HPDE6-E6E7 (cell line): ENCODE measurements around the gene CAPRIN1.

Experiments
- DNase-seq: peaks from one replicate; pipeline ENCODE4 v3.0.0; 2011; ENCODE audit warnings: missing footprints; ENCODE audit errors: extremely low spot score

CAPRIN1 gene

DNA sequence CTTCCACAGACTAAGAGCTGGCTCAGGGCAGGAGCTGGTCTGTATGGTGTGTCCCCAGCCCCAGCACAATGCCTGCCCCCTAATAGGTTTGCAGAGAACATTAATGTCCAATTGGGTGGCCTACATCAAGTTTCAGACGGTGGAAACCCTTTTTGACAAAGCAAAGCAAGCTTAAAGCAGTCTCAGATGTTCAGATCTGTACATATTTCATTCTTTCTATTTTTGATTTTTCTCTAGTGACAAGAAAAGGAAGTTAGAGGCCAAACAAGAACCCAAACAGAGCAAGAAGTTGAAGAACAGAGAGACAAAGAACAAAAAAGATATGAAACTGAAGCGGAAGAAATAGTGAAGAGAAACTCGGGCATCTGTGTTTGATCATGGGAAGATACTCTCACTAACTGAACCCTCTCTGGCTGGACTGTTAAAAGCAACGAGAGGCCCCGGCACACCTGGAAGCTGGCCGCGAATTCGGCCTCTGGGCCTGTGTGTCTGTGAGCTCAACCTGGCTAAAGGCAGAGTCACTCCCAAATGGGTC lies 94.4 kb downstream of the CAPRIN1 start:
- DNase-seq = no peak

DNA sequence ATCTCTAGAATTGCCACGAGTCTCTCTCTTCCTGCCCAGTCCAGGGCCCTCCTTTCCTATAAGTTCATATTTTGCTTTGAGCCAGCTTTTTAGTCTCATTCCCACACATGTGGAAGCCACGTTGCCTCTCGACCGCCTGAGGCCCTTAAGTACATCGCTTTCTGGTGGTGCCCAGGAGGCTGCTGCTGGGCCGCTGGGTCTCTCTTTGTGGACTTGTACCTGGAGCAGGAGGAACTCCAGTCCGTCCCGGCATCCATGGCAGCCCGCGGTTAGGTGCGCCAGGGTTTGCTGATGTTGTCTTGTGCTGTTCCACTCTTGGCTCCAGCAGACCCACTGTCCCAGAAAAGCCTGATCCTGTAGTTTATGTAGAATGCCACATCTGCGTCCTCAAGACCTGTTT lies 94.9 kb downstream of the CAPRIN1 start:
- no peak for DNase-seq

DNA sequence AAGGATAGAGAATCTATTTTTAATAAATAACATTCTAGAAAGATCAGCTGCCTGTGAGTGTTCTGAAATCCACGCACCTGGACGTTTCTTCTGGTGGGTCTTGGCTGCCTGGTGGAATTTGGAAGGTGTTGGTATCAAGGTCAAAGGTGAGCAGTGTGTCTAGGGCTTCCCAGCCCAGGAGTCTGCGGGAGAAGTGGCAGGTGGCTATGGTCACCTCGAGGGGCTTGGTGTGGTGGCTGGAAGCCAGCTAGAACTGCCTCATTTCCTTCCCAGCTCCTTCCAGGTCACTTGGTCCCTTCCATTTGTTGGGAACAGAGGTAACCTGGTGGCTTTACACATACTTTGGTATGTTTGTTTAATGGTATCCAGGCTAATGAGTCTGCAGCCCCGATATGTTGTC lies 95.3 kb downstream of the CAPRIN1 start:
- DNase-seq = no peak

DNA sequence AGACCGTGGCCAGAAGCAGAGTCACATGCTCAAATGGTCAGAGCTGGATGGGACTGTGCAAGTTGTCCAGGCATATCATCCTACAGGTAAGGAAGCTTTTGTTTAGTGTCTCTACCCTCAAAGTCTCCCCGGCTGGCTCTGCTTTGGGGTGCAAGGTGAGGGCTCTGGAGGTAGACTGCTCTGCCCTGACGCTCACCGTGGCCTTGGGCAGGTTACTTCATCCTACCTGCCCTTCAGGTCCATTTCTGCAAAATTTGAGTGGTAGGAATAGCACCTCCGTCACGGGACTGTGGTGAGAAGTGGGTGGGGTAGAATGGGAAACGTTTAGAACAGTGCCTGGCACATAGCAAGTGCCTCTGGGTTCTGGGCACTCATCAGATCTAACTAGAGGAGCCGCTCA lies 96.0 kb downstream of the CAPRIN1 start:
- DNase-seq = no peak

DNA sequence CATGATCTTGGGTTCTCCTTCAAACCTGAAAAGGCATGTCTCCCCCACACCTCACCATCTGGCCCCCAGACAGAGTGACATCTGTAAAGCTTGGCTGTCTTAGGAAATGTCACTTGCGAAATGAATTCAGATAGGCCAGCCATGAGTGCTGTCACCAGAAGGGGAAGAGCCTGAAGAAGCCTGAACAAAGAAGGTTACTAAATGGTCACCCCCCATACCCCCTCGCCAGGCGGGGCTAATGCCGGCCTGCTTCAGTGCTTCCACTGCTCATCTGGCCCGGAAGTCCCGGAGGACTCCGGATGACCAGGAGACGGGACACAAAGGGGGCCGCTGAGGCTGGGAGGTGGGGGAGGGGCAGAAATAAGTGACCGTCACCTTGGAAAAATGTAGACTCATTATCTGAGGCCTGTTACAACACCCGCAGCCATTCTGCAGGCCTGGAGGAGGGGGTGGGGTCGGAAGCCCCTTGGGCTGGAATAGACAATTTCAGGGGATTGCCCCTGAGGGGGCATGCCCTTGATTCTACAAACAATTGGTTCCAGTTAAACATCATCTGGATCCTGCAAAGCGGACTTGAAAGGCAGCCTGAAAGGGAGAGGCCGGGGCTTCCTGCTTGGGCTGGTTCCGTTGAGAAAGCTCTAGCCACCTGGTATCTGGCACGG lies 97.1 kb downstream of the CAPRIN1 start:
- no peak for DNase-seq

DNA sequence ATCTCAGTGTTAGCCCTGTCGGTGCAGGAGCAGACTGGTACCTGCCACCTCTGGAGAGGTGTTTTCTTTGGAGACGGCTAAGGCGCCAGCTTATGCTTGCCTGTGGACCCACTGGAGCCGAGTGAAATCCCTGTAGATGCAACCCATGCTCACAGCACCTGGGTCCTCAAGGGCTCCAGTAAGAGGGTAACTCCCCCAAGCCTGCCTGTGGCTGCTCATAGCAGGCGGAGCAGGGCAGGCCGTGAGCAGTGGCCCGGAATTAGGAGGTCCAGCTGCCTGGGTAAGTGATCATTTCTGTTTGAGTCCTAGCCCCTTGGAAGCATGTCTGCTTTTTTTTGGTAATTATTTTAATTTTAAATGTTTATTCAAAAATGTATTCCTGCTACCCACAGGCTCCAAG lies 97.7 kb downstream of the CAPRIN1 start:
- no peak for DNase-seq

DNA sequence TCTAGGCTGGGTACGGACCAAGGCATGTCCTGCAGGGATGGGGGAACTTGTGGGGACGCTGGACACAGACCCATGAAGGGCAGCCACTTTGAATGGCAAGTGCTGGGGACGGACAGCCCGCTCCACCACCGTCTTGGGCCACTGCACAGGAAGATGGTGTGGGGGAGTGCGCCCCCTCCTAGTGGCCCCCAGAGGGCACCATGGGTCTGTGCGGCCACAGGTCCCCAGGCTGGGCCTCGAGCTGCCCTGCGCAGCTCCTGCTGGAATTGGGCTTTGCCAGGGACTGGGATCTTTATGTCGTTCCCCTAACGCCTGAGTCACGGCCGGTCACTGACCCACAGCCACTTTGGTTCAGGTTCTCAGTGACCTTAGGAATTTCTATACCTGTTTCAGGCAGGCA lies 98.3 kb downstream of the CAPRIN1 start:
- no peak for DNase-seq

DNA sequence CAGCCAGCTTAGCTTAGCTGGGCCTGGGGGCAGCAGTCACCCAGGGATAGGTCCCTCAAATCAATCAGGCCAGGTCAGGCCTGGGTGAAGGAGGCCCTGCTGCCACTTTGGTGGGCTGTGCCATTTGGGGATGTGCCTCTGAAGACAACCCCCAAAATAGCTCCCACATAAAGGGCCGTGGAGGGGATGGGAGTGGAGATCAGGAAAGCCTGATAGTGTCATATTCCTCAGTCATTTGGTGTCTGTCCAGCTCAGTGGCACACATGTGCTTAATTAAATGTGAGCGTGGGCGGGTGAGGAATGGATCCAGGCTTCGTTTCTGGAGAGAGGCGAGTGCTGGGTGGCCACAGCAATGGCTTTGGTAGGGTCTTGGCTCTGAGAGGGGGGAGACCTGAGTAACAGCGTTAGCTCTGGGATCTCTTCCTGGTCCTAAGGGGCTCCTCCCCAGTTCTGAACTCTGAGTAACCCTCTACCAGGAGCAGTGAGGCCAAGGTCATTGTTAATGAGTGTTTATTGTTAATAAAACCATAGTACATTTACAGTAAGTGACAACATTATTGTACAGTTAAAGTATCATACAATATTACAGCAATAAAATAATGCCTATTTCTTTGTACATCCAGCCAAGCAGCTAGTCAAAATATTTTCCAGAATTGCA lies 99.1 kb downstream of the CAPRIN1 start:
- DNase-seq = no peak
